ENCODE results near the gene NDUFB11. TPM values are rescaled to one million over a fixed set of nuclear protein-coding genes. Genes with fewer than 3 reads are reported as not detected.

Gene NDUFB11
- total and polyA plus RNA-seq, 9 of the 15 experiments (the other 6 are each of a cell fraction or from before 2014, with no cell fraction given), result 20.9 to 269 (median 86.8) TPM

GRCh38 chrX:47193475-47194193 is 49.1 kb upstream of the NDUFB11 start, which contains the start of gene UBA1 (continued):
- TF ChIP-seq REST (IDR thresholded peaks at IDR 0.05; ENCODE audit: borderline replicate concordance), result peak; percentile 88
- TF ChIP-seq REST (CRISPR knock-in tag; IDR thresholded peaks at IDR 0.05; ENCODE audit: low read depth), result 0 out of 2 replicates have a peak, but pooled peaks have one; percentile 65
- peak; percentile 61; the same call in 1 of the 2 replicates for TF ChIP-seq STAG1 (CRISPR knock-in tag; IDR thresholded peaks at IDR 0.05; ENCODE audit: borderline replicate concordance)
- no peak for TF ChIP-seq ELK3 (CRISPR knock-in tag; IDR thresholded peaks at IDR 0.05)
- TF ChIP-seq SRSF7 (optimal IDR thresholded peaks at IDR 0.05; ENCODE audit: low read depth, low read length), result no peak
- TF ChIP-seq GABPB2 (CRISPR knock-in tag; conservative IDR thresholded peaks at IDR 0.05), result no peak
- peak; percentile 79 for TF ChIP-seq JUND (IDR thresholded peaks at IDR 0.05; ENCODE audit: borderline replicate concordance, low read depth, low read length)
- TF ChIP-seq JUND (tag; IDR thresholded peaks at IDR 0.05; ENCODE audit: borderline replicate concordance, low read depth, low read length), result peak; percentile 61; the same call in 2 of the 3 replicates
- no peak for TF ChIP-seq PHTF2 (CRISPR knock-in tag; IDR thresholded peaks at IDR 0.05)
- no peak for TF ChIP-seq TCFL5 (CRISPR knock-in tag; conservative IDR thresholded peaks at IDR 0.05)
- peak; percentile 54; the same call in 1 of the 2 replicates for TF ChIP-seq NFIC (IDR thresholded peaks at IDR 0.05)
- no peak for TF ChIP-seq ZNF76 (CRISPR knock-in tag; IDR thresholded peaks at IDR 0.05; ENCODE audit: borderline replicate concordance)
- TF ChIP-seq TARDBP (IDR thresholded peaks at IDR 0.05), result no peak
- TF ChIP-seq NFATC3 (IDR thresholded peaks at IDR 0.05), result no peak
- peak; percentile 87 for TF ChIP-seq POLR2AphosphoS5 (IDR thresholded peaks at IDR 0.05; ENCODE audit: control insufficient read depth, insufficient read depth, low read depth, low read length)
- no peak for TF ChIP-seq PBX2 (CRISPR knock-in tag; IDR thresholded peaks at IDR 0.05; ENCODE audit: low read depth)
- TF ChIP-seq PBX2 (tag; conservative IDR thresholded peaks at IDR 0.05; ENCODE audit: low read depth), result peak; percentile 46; the same call in 1 of the 2 replicates
